GM06990 (cell line): ENCODE results near the gene RAB6A.
A peak's percentile ranks its signal among the peaks of the same experiment; 100 is the strongest.
"Not testable (repeated sequence)": the region's sequence is repeated elsewhere in the genome, so short reads cannot be mapped to it uniquely, and the experiment has no call there.

Experiments used
- DNase-seq: peaks from one replicate; pipeline ENCODE4 v3.0.0-alpha.2; 2011; ENCODE audit not compliant: insufficient read length; ENCODE audit errors: extremely low read depth
- H3K27me3 ChIP-seq: replicated peaks from 2 replicates; pipeline ENCODE4 v1.6.0; 2011; ENCODE audit warnings: low read length; ENCODE audit not compliant: control insufficient read depth, insufficient read depth
- H3K36me3 ChIP-seq: 2 replicates; pipeline ENCODE4 v1.5.1; 2011; ENCODE audit warnings: low read length; ENCODE audit not compliant: control insufficient read depth, insufficient read depth
- H3K4me3 ChIP-seq: replicated peaks from 2 replicates; pipeline ENCODE4 v1.5.1; 2011; ENCODE audit warnings: low read depth, mild to moderate bottlenecking, control low read depth, low read length
- TF ChIP-seq, protein P1 (sequence below): IDR thresholded peaks from 2 replicates; pipeline ENCODE4 v1.5.1; 2011; ENCODE audit warnings: low read length, control low read depth, mild to moderate bottlenecking, inconsistent platforms; ENCODE audit not compliant: insufficient read depth, poor library complexity, severe bottlenecking

RAB6A gene

GRCh38 chr11:73747762-73748161, 13.1 kb downstream of the RAB6A start:
- DNase-seq = no peak
- TF ChIP-seq, protein P1, sequence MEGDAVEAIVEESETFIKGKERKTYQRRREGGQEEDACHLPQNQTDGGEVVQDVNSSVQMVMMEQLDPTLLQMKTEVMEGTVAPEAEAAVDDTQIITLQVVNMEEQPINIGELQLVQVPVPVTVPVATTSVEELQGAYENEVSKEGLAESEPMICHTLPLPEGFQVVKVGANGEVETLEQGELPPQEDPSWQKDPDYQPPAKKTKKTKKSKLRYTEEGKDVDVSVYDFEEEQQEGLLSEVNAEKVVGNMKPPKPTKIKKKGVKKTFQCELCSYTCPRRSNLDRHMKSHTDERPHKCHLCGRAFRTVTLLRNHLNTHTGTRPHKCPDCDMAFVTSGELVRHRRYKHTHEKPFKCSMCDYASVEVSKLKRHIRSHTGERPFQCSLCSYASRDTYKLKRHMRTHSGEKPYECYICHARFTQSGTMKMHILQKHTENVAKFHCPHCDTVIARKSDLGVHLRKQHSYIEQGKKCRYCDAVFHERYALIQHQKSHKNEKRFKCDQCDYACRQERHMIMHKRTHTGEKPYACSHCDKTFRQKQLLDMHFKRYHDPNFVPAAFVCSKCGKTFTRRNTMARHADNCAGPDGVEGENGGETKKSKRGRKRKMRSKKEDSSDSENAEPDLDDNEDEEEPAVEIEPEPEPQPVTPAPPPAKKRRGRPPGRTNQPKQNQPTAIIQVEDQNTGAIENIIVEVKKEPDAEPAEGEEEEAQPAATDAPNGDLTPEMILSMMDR = no peak
- Histone ChIP-seq H3K27me3 (no peaks in the 10 kb centered on the region), H3K4me3 (no peak overlapping the region), H3K36me3 (no peaks in the 10 kb centered on the region)

DNA sequence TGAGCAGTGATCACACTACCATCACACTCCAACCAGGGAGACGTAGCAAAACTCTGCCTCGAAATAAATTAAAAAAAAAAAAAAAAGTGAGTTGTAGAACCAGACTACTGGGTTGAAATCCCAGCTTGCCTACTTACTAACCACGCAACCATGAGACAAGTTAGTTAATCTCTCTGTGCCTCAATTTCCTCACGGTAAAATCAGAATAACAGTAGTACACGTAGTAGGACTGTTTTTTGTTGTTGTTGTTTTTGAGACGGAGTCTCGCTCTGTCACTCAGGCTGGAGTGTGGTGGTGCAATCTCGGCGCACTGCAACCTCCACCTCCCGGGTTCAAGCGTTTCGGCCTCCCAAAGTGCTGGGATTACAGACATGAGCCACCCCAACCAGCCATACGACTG, 14.2 kb downstream of the RAB6A start:
- Histone ChIP-seq H3K27me3 (no peaks in the 10 kb centered on the region), H3K4me3 (no peak overlapping the region), H3K36me3 (no peaks in the 10 kb centered on the region)
- TF ChIP-seq, protein P1 = no peak
- DNase-seq = no peak

GRCh38 chr11:73743045-73743444, 17.8 kb downstream of the RAB6A start:
- DNase-seq = no peak
- Histone ChIP-seq H3K4me3 (no peak overlapping the region), H3K36me3 (no peaks in the 10 kb centered on the region), H3K27me3 (no peaks in the 10 kb centered on the region)
- TF ChIP-seq, protein P1 = no peak

- not testable (repeated sequence) for H3K4me3 ChIP-seq, H3K27me3 ChIP-seq, H3K36me3 ChIP-seq
- DNase-seq = peak; percentile 18
Observed at GRCh38 chr11:73735959-73736358, 24.9 kb downstream of the RAB6A start.

DNA sequence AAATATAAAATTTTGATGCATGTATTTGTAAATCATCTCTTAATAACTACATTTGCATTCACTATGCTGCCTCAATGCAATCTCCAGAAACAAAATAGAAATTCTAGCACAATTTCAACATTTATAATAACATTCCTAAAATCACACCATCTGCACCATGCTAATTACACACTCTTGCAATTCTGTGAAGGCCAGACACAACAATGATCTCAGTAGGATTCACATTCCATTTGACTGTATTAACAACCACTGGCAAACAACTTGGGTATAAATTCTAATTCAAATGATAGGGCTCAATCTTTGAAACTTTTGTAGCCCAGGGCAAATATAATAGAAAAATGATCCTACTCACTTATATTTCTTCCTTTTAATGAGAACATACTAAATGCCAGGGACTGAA, 25.9 kb downstream of the RAB6A start:
- Histone ChIP-seq H3K27me3 (no peaks in the 10 kb centered on the region), H3K4me3 (no peak overlapping the region), H3K36me3 (no peaks in the 10 kb centered on the region)
- no peak for DNase-seq
- TF ChIP-seq, protein P1 = no peak

DNA sequence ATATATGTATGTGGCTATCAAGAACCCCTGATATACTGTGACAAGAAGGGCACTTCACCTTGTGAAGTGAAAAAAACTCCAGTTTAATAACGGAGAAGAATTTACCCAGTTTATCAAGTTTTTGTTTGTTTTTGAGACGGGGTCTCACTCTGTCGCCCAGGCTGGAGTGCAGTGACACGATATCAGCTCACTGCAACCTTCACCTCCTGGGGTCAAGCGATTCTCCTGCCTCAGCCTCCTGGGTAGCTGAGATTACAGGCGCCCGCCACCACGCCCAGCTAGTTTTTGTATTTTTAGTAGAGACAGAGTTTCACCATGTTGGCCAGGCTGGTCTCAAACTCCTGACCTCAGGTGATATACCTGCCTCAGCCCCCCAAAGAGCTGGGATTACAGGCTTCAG, 26.9 kb downstream of the RAB6A start:
- not testable (repeated sequence) for H3K4me3 ChIP-seq, DNase-seq, H3K36me3 ChIP-seq, H3K27me3 ChIP-seq

DNA sequence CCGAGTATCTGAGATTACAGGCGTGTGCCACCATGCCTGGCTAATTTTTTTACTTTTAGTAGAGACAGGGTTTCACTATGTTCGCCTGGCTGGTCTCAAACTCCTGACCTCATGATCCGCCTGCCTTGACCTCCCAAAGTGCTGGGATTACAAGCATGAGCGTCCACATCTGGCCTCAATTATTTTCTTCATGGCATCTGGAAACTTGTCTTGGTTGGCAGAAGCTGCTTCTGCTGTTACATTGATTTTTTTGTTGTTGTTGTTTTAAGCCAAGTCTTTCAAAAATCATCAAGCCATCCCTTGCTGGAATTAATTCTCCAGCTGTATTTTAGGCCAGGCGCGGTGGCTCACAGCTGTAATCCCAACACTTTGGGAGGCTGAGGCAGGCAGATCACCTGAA, 27.9 kb downstream of the RAB6A start:
- not testable (repeated sequence) for H3K27me3 ChIP-seq, H3K4me3 ChIP-seq, H3K36me3 ChIP-seq, DNase-seq
